HG03097 (cell line): Measurements from ENCODE around the gene BEAN1.
"Not testable (repeated sequence)": the region's sequence is repeated elsewhere in the genome, so short reads cannot be mapped to it uniquely, and the experiment has no call there.

Experiments
- ATAC-seq: cut with Tn5 transposase; IDR thresholded peaks from one replicate; pipeline ENCODE4 v1.9.1; 2021; ENCODE audit not compliant: unreplicated experiment, low FRiP score

The BEAN1 gene

GRCh38 chr16:66481943-66482390 is 54.9 kb downstream of the BEAN1 start:
- ATAC-seq = no peak

GRCh38 chr16:66483689-66484452 is 56.8 kb downstream of the BEAN1 start:
- ATAC-seq = no peak

- ATAC-seq = no peak
Observed at GRCh38 chr16:66484453-66485213, 57.5 kb downstream of the BEAN1 start.

- ATAC-seq = no peak
Observed at GRCh38 chr16:66485376-66485775, 58.3 kb downstream of the BEAN1 start.

GRCh38 chr16:66486199-66486772 is 59.2 kb downstream of the BEAN1 start:
- no peak for ATAC-seq

GRCh38 chr16:66486773-66487579 is 59.9 kb downstream of the BEAN1 start:
- no peak for ATAC-seq

GRCh38 chr16:66487580-66488275 is 60.6 kb downstream of the BEAN1 start:
- ATAC-seq = no peak

- no peak for ATAC-seq
Observed at GRCh38 chr16:66488505-66488904, 61.4 kb downstream of the BEAN1 start.

GRCh38 chr16:66489385-66489784 is 62.3 kb downstream of the BEAN1 start:
- no peak for ATAC-seq

- no peak for ATAC-seq
Observed at GRCh38 chr16:66489818-66490217, 62.7 kb downstream of the BEAN1 start.

- ATAC-seq = no peak
Observed at GRCh38 chr16:66490774-66491715, 64.0 kb downstream of the BEAN1 start.

- ATAC-seq = no peak
Observed at GRCh38 chr16:66491716-66492064, 64.6 kb downstream of the BEAN1 start.

GRCh38 chr16:66493490-66494401 is 66.7 kb downstream of the BEAN1 start:
- no peak for ATAC-seq

- no peak for ATAC-seq
Observed at GRCh38 chr16:66494916-66495315, 67.8 kb downstream of the BEAN1 start.

GRCh38 chr16:66495440-66495839 is 68.3 kb downstream of the BEAN1 start:
- ATAC-seq = no peak

- ATAC-seq = not testable (repeated sequence)
Observed at GRCh38 chr16:66496226-66496625, 69.1 kb downstream of the BEAN1 start.

- not testable (repeated sequence) for ATAC-seq
Observed at GRCh38 chr16:66497921-66498320, 70.8 kb downstream of the BEAN1 start.

GRCh38 chr16:66501563-66501962 is 74.5 kb downstream of the BEAN1 start:
- not testable (repeated sequence) for ATAC-seq
